Activated naive CD8-positive, alpha-beta T cell treated with anti-CD3 and anti-CD28 coated beads for 36 hours (primary cell): Measurements from ENCODE around the gene EDRF1. TPM values are rescaled to one million over a fixed set of nuclear protein-coding genes. Genes with fewer than 3 reads are reported as not detected.
"Not testable (repeated sequence)": the region's sequence is repeated elsewhere in the genome, so short reads cannot be mapped to it uniquely, and the experiment has no call there.

ENCODE experiments used
- DNase-seq: peaks from one replicate; pipeline ENCODE4 v3.0.0; 2021
- H3K27ac Mint-ChIP-seq: one replicate; pipeline ENCODE4 v1.8.0; 2022; ENCODE audit warnings: mild to moderate bottlenecking, moderate library complexity, mixed read lengths
- H3K27me3 Mint-ChIP-seq: one replicate; pipeline ENCODE4 v1.8.0; 2022; ENCODE audit warnings: mild to moderate bottlenecking, mixed read lengths
- H3K36me3 Mint-ChIP-seq: one replicate; pipeline ENCODE4 v1.8.0; 2021; ENCODE audit warnings: mild to moderate bottlenecking, mixed read lengths
- H3K4me1 Mint-ChIP-seq: one replicate; pipeline ENCODE4 v1.8.0; 2021; ENCODE audit warnings: mixed read lengths
- H3K4me3 Mint-ChIP-seq: one replicate; pipeline ENCODE4 v1.8.0; 2022; ENCODE audit warnings: mild to moderate bottlenecking, moderate library complexity, mixed read lengths
- H3K9me3 Mint-ChIP-seq: one replicate; pipeline ENCODE4 v1.8.0; 2022; ENCODE audit warnings: mixed read lengths
- total RNA-seq, 2 experiments: library from RNA; stranded (reverse); gene quantifications; one replicate each; pipeline ENCODE4 v1.2.3, GENCODE V29; 2021

EDRF1 gene
- total RNA-seq = 10 to 100 TPM; 28.1 to 30.6 TPM

DNA sequence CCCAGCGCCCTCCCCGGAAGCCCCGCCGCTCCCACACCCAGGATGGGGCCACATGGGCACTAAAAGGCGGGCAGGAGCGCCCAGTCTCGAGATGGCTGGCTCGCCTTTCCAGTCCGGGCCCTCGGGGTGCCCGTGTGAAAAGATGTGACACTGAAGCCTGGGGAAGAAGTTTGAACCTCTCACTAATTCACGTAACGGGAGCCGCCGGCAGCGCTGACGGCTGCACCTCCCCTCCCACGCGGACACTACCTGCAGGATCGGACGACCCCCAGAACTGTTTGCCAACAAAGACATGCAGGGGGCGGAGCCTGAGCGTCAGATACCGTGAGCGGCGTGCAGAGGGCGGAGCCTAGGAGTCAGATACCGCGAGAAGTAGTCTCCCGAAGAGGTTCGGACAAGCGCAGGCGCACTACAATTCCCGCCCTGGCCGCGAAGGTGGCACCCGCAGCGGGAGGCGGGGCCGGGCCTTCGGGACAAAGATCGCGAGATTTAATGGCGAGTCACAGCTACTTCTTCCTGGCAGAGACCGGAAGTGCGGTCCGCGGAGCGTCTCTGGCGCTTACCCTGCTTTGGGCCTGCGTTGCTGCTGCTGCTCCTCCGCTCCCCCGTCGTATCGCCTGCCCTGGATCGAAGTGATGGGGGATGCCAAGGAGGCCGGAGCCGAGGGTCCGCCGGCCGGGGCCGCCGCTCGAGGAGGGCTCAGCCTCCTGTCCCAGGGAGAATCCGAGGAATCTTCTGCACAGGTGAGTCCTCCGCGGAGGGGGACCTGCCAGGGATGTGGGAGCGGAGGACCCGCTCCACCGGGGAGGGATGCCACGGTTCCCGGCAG is at the start of gene EDRF1:
Gene EDRF1, plus strand, starts transcription at position 537 of the 829 bp plus-strand sequence. Its CDS starts 99 bp downstream, at position 636.
- no peaks in the 10 kb centered on the region for H3K27me3 Mint-ChIP-seq
- peak; percentile 99 for DNase-seq
- H3K27ac Mint-ChIP-seq = peak within 1 kb of the TSS; percentile 96
- peaks cover 25% of the 10 kb centered on the region for H3K4me1 Mint-ChIP-seq
- H3K36me3 Mint-ChIP-seq = peaks cover 25% of the 10 kb centered on the region
- H3K4me3 Mint-ChIP-seq = peak within 1 kb of the TSS; percentile 95
- peaks cover 3% of the 10 kb centered on the region for H3K9me3 Mint-ChIP-seq

GRCh38 chr10:125672884-125673283 is 46.6 kb upstream of the EDRF1 start:
- peaks cover 32% of the 10 kb centered on the region for H3K9me3 Mint-ChIP-seq
- no peaks in the 10 kb centered on the region for H3K4me1 Mint-ChIP-seq
- no peak for DNase-seq
- H3K36me3 Mint-ChIP-seq = no peaks in the 10 kb centered on the region
- H3K4me3 Mint-ChIP-seq = no peak overlapping the region
- H3K27me3 Mint-ChIP-seq = peaks cover 22% of the 10 kb centered on the region
- H3K27ac Mint-ChIP-seq = no peak overlapping the region

DNA sequence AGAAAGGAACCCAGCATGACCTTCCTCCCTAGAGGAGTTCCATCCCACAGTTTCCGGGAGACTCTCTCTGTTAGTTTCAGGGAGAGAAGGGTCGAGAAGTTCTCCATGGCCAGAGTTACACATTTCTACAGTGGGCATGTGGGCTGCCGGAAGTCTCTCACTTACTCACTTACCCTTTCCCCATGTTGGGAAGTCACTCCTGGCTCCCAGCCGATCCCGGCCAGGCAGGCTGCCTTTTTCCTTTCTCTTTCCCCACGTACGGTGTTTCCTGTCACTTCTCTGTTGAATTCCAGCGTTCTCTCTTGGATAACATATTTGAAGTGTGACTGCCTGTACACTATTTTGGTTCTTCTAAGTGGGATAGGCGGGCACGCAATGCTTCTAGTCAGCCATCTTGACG is 40.1 kb upstream of the EDRF1 start:
- no peak for DNase-seq
- peaks cover 22% of the 10 kb centered on the region for H3K9me3 Mint-ChIP-seq
- H3K27me3 Mint-ChIP-seq = peaks cover 30% of the 10 kb centered on the region
- no peak overlapping the region for H3K27ac Mint-ChIP-seq
- H3K4me3 Mint-ChIP-seq = no peak overlapping the region
- H3K4me1 Mint-ChIP-seq = no peaks in the 10 kb centered on the region
- peaks cover 2% of the 10 kb centered on the region for H3K36me3 Mint-ChIP-seq

DNA sequence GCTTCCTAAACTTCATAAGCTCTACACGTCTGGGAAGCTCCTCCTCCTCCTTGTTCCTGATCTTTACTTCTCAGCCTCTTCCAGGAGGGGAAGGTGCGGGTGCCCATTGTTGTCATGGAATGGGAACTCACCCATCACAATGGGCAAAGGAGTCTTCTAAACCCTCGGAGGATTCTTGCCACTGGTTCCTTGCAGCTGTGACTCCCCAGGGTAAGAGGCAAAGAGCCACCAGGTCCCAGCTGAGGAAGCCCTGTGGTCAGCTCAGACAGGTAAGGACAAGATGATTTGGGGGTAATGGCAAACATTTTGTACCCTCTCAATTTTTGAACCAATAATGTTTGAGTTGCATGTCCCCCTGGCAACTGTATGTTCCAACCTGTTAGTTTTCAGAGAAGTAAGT is 36.4 kb upstream of the EDRF1 start, which contains the start of gene TEX36:
Gene TEX36, minus strand, starts transcription at position 101 of the 400 bp plus-strand sequence. CDS start 174 bp downstream, outside the sequence.
- peaks cover 20% of the 10 kb centered on the region for H3K27me3 Mint-ChIP-seq
- DNase-seq = no peak
- H3K27ac Mint-ChIP-seq = no peak within 1 kb of the TSS
- H3K4me1 Mint-ChIP-seq = no peaks in the 10 kb centered on the region
- H3K36me3 Mint-ChIP-seq = peaks cover 2% of the 10 kb centered on the region
- no peak within 1 kb of the TSS for H3K4me3 Mint-ChIP-seq
- peaks cover 4% of the 10 kb centered on the region for H3K9me3 Mint-ChIP-seq

DNA sequence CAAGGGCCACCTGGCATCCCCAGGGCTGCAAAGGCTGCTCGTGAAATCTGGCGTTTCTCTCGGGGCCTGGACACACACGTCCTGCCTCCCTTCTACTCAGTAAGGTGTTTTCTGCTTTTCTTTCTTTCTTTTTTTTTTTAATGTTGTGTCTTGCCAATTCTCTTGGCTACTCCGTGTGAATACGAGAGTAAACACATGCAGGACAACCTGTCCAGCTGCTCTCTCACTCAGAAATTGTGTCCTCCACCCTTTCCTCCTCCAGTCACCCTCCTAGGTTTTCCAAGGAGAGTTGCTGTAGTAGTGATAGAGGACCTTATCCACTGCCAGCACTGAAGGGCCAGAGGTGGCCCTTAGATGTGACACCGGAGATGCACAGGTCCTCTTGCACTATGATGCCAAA is 35.7 kb upstream of the EDRF1 start:
- no peak for DNase-seq
- no peak overlapping the region for H3K4me3 Mint-ChIP-seq

GRCh38 chr10:125684581-125684980 is 34.9 kb upstream of the EDRF1 start:
- peaks cover 3% of the 10 kb centered on the region for H3K9me3 Mint-ChIP-seq
- DNase-seq = no peak
- H3K27me3 Mint-ChIP-seq = peaks cover 16% of the 10 kb centered on the region
- no peaks in the 10 kb centered on the region for H3K4me1 Mint-ChIP-seq
- no peaks in the 10 kb centered on the region for H3K36me3 Mint-ChIP-seq
- no peak overlapping the region for H3K4me3 Mint-ChIP-seq
- no peak overlapping the region for H3K27ac Mint-ChIP-seq

More for the DNA sequence above, 35.7 kb upstream of the EDRF1 start:
- H3K4me1 Mint-ChIP-seq = no peaks in the 10 kb centered on the region
- no peaks in the 10 kb centered on the region for H3K36me3 Mint-ChIP-seq
- peaks cover 20% of the 10 kb centered on the region for H3K27me3 Mint-ChIP-seq
- no peak overlapping the region for H3K27ac Mint-ChIP-seq
- peaks cover 3% of the 10 kb centered on the region for H3K9me3 Mint-ChIP-seq

DNA sequence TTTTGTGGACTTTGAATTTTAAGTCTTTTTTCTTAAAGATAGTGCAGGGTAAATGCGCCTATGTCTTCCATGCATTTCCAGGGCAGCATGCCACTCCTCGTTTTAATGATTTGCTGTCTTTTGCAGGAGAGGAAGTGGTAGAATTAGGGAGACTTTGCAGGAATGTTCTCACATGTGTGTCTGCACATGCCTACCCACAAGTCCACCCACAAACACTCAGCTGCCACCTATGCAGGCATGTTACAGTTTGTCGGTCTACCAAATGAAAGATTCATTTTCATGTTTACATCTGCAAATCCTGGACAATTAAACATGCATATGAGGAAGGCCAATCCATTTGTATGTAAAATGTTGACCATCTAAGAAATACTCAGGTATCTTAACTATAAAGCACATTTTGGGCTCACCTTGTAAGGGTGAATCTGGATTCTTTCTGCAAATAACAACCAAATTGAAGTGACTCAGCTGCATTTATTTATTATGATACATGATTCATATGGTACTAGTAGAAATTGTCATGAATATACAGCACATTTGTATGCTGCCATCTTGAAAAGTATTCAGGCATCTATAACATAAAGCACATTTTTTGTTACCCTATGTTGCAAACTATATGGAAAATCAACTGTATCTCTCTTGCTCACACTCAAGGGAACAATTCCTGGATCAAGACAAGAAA is 31.9 kb upstream of the EDRF1 start:
- Mint-ChIP-seq H3K9me3 (no peaks in the 10 kb centered on the region), H3K36me3 (no peaks in the 10 kb centered on the region), H3K27ac (no peak overlapping the region), H3K4me3 (no peak overlapping the region), H3K27me3 (peaks cover 6% of the 10 kb centered on the region), H3K4me1 (no peaks in the 10 kb centered on the region)
- no peak for DNase-seq

- H3K27me3 Mint-ChIP-seq = peaks cover 3% of the 10 kb centered on the region
- H3K9me3 Mint-ChIP-seq = no peaks in the 10 kb centered on the region
- DNase-seq = no peak
- no peaks in the 10 kb centered on the region for H3K36me3 Mint-ChIP-seq
- no peaks in the 10 kb centered on the region for H3K4me1 Mint-ChIP-seq
- no peak overlapping the region for H3K27ac Mint-ChIP-seq
- H3K4me3 Mint-ChIP-seq = no peak overlapping the region
Measured at GRCh38 chr10:125689955-125690569, 29.4 kb upstream of the EDRF1 start.

DNA sequence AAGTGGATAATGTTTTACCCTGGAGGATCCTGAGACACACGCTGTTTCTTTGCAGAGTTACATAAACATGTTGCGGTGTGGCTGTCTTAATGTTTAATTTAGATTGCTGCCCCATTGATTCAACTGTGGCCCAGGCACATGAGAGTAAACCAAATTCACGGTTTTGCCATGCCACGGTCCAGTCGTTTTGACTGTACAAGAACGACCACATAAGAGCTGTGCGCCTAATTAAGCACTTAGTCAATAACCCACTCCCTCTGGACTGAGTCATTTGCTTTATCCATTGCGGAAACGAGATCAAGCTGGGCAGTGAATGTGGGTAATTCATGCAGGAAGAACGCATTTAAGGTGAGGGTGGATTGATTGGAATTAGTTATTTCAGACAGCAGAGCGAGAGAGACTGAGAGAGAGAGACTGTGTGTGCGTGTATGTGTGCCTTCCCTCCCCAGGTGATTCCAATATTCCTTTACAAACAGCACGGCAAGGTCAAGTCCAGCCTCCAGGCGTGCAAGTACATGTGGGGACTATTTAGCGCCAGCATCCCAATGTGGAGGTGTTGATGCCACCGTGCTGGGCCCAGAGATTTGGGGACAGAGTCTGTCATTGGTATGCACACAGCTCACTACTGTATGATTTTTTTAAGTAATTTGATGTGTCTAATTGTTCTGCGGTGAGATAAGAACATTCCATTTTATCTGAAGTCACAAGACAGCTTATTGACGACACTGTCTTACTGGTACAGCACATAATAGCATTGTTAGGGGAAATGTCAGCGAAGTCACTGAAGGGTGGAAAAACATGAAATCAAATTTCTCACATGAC is 28.1 kb upstream of the EDRF1 start:
- Mint-ChIP-seq H3K27ac (no peak overlapping the region), H3K36me3 (no peaks in the 10 kb centered on the region), H3K27me3 (peaks cover 3% of the 10 kb centered on the region), H3K9me3 (no peaks in the 10 kb centered on the region), H3K4me1 (no peaks in the 10 kb centered on the region), H3K4me3 (no peak overlapping the region)
- no peak for DNase-seq

DNA sequence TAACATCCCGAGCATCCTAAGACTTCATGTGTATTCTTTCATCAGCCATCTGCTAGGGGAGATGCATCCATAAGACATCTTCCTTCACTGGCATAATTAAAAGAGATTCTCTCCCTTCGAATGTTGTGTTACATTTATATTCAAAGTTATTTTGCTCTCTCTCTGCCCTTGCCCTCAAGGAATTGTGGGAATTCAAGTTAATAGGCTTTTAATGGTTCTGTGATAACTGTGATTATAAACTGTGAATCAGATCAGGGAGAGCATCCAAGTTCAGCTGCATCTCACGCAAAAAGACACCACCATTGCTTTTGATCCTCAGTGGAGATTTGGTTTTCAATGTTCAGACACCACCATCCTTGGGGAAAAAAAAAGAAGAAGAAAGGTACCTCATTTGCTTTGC is 27.3 kb upstream of the EDRF1 start:
- H3K27me3 Mint-ChIP-seq = peaks cover 3% of the 10 kb centered on the region
- H3K27ac Mint-ChIP-seq = no peak overlapping the region
- no peaks in the 10 kb centered on the region for H3K9me3 Mint-ChIP-seq
- no peaks in the 10 kb centered on the region for H3K4me1 Mint-ChIP-seq
- DNase-seq = no peak
- H3K4me3 Mint-ChIP-seq = no peak overlapping the region
- H3K36me3 Mint-ChIP-seq = no peaks in the 10 kb centered on the region

- H3K9me3 Mint-ChIP-seq = no peaks in the 10 kb centered on the region
- H3K36me3 Mint-ChIP-seq = no peaks in the 10 kb centered on the region
- no peak overlapping the region for H3K27ac Mint-ChIP-seq
- peaks cover 3% of the 10 kb centered on the region for H3K27me3 Mint-ChIP-seq
- no peak for DNase-seq
- no peak overlapping the region for H3K4me3 Mint-ChIP-seq
- H3K4me1 Mint-ChIP-seq = no peaks in the 10 kb centered on the region
Measured at GRCh38 chr10:125692601-125693523, 26.6 kb upstream of the EDRF1 start.

DNA sequence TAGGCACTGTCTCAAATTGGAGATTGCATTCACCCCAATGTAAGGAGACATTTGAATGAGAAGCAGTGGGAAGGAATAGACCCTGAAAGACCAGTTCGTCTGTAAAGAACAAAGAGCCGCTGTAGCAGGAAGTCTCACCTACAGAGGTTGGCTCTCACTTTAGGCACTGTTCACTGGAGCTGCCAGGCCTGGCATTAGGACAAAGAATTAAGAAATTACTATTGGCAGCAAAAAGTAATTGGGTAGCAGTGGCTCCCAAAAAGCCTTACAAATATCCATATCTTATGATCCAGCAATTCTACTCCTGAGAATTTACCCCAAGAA is 26.0 kb upstream of the EDRF1 start:
- H3K27me3 Mint-ChIP-seq = peaks cover 3% of the 10 kb centered on the region
- no peaks in the 10 kb centered on the region for H3K4me1 Mint-ChIP-seq
- no peak overlapping the region for H3K27ac Mint-ChIP-seq

DNA sequence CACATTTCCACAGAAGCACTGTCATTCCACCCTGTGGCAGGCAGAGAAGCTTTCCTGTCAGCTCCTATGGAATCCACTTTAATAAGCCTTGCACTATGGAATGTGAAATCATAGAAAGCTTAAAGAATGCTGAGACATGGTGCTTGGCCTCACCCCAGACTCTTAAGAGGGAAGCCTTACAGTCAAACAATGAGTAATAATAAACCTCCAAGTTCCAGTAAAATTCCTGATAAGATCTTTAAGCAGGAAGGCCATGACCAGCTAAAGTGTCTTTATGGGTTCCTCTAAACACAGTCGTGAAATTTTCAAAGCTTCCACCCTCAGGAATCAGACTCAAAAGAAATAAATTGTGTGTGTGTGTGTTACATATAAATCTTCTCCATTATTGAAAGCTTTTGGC is 24.6 kb upstream of the EDRF1 start:
- H3K9me3 Mint-ChIP-seq = no peaks in the 10 kb centered on the region
- H3K36me3 Mint-ChIP-seq = no peaks in the 10 kb centered on the region
- H3K27me3 Mint-ChIP-seq = no peaks in the 10 kb centered on the region
- no peak overlapping the region for H3K27ac Mint-ChIP-seq
- no peaks in the 10 kb centered on the region for H3K4me1 Mint-ChIP-seq
- no peak overlapping the region for H3K4me3 Mint-ChIP-seq
- DNase-seq = no peak

More for the DNA sequence above, 26.0 kb upstream of the EDRF1 start:
- no peaks in the 10 kb centered on the region for H3K36me3 Mint-ChIP-seq
- DNase-seq = no peak
- H3K4me3 Mint-ChIP-seq = no peak overlapping the region
- H3K9me3 Mint-ChIP-seq = no peaks in the 10 kb centered on the region

GRCh38 chr10:125696884-125697283 is 22.6 kb upstream of the EDRF1 start:
- not testable (repeated sequence) for H3K4me1 Mint-ChIP-seq, H3K4me3 Mint-ChIP-seq, H3K36me3 Mint-ChIP-seq, H3K27ac Mint-ChIP-seq, H3K27me3 Mint-ChIP-seq, DNase-seq, H3K9me3 Mint-ChIP-seq
